ENCODE data around the gene OGFRL1. TPM values are rescaled to one million over a fixed set of nuclear protein-coding genes. Genes with fewer than 3 reads are reported as not detected.

The OGFRL1 gene
- total RNA-seq, 1 donor from 2014 or later = 7.5 TPM

DNA sequence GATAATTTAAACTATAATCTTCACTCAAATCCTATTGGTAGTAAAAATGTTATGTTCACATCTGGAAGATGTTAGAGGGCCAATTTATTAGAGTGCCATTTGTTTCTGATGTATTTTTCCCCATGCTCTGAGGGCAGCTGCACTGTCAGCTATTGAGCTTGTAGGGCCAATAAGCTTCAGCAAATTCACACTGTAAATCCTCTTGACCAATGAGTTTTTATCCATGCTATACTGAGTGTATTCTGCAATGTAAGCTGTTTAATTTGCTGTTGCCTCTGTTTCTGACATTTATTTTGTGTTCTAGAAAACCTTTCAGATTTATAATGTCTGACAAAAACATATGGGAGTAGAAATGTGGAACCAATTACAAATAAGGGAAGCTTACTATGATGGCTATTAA is 62.6 kb downstream of the OGFRL1 start:
- no peaks in the 10 kb centered on the region for H4K20me1 ChIP-seq (ENCODE audit: low read depth)
- H3K27me3 ChIP-seq = no peaks in the 10 kb centered on the region
- no peaks in the 10 kb centered on the region for H3K9me3 ChIP-seq (ENCODE audit: low read depth)
- no peak overlapping the region for H3K4me2 ChIP-seq
- H3K79me2 ChIP-seq (ENCODE audit: low read depth) = no peaks in the 10 kb centered on the region
- peaks cover 3% of the 10 kb centered on the region for H3K4me1 Mint-ChIP-seq
- H3K27me3 Mint-ChIP-seq (ENCODE audit: insufficient read depth, low read depth) = no peaks in the 10 kb centered on the region
- no peak overlapping the region for H3K9ac ChIP-seq
- no peaks in the 10 kb centered on the region for H3F3A ChIP-seq (ENCODE audit: low read depth)
- H3K4me1 ChIP-seq = no peaks in the 10 kb centered on the region
- no peak overlapping the region for H3K27ac Mint-ChIP-seq
- TF ChIP-seq EZH2phosphoT487 (IDR thresholded peaks at IDR 0.05) = no peak
- TF ChIP-seq, protein P1, sequence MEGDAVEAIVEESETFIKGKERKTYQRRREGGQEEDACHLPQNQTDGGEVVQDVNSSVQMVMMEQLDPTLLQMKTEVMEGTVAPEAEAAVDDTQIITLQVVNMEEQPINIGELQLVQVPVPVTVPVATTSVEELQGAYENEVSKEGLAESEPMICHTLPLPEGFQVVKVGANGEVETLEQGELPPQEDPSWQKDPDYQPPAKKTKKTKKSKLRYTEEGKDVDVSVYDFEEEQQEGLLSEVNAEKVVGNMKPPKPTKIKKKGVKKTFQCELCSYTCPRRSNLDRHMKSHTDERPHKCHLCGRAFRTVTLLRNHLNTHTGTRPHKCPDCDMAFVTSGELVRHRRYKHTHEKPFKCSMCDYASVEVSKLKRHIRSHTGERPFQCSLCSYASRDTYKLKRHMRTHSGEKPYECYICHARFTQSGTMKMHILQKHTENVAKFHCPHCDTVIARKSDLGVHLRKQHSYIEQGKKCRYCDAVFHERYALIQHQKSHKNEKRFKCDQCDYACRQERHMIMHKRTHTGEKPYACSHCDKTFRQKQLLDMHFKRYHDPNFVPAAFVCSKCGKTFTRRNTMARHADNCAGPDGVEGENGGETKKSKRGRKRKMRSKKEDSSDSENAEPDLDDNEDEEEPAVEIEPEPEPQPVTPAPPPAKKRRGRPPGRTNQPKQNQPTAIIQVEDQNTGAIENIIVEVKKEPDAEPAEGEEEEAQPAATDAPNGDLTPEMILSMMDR (IDR thresholded peaks at IDR 0.05) = no peak
- TF ChIP-seq EZH2 (IDR thresholded peaks at IDR 0.05) = no peak
- H3K36me3 ChIP-seq = no peaks in the 10 kb centered on the region
- H3K4me3 ChIP-seq = no peak overlapping the region
- DNase-seq (ENCODE audit: low spot score) = no peak
- no peak overlapping the region for H3K4me3 Mint-ChIP-seq
- H3K9me3 Mint-ChIP-seq = peaks cover 9% of the 10 kb centered on the region
- no peak overlapping the region for H3K27ac ChIP-seq
- no peak overlapping the region for H2AFZ ChIP-seq (replicated peaks)
- peaks cover 9% of the 10 kb centered on the region for H3K36me3 Mint-ChIP-seq

All from neural progenitor cell (in vitro differentiated cells).